Esophagus muscularis mucosa (tissue), 4 donors: ENCODE data around the gene CENPQ.

Experiments used
- CTCF ChIP-seq, 3 experiments: fragments of 200-600 bp in 2 of 3; fragments of 450-650 bp in 1 of 3; sonication (generic) in 2 of 3; IDR thresholded peaks; one replicate each; pipeline ENCODE4 v1.5.1; 2017 to 2019; ENCODE audit warnings: antibody characterized with exemption in 3 of 3, mild to moderate bottlenecking in 2 of 3, moderate library complexity in 1 of 3
- EP300 ChIP-seq: sonication (generic); formaldehyde crosslinking; IDR thresholded peaks from one replicate; pipeline ENCODE4 v1.6.1; 2017; ENCODE audit warnings: antibody characterized with exemption
- POLR2A ChIP-seq: fragments of 450-650 bp; IDR thresholded peaks from one replicate; pipeline ENCODE4 v1.6.1; 2017; ENCODE audit warnings: antibody characterized with exemption, moderate library complexity, mild to moderate bottlenecking, low read depth
- POLR2AphosphoS5 ChIP-seq, 2 donors: sonication (generic); formaldehyde crosslinking; IDR thresholded peaks; one replicate each; pipeline ENCODE4 v1.6.1; 2017; ENCODE audit warnings: antibody characterized with exemption in 2 of 2

GRCh38 chr6:49522710-49523593, 59.8 kb downstream of the CENPQ start:
- TF ChIP-seq POLR2A (no peak), CTCF (IDR thresholded peaks at IDR 0.05) (no peak), POLR2AphosphoS5 (IDR thresholded peaks at IDR 0.05) (no peak), EP300 (no peak)
